Muscle layer of colon (tissue), 2 donors: Measurements from ENCODE around the gene EVL.
"Not testable (repeated sequence)": the region's sequence is repeated elsewhere in the genome, so short reads cannot be mapped to it uniquely, and the experiment has no call there.

ENCODE experiments used
- H3K27ac ChIP-seq: one replicate; pipeline ENCODE4 v1.7.0; 2013; ENCODE audit warnings: low read depth, mild to moderate bottlenecking, low read length, moderate library complexity
- H3K27me3 ChIP-seq, 2 donors: one replicate each; pipeline ENCODE4 v1.7.0; 2013; ENCODE audit warnings: low read length in 2 of 2, mild to moderate bottlenecking in 2 of 2; ENCODE audit not compliant: insufficient read depth in 2 of 2, control insufficient read depth in 1 of 2
- H3K36me3 ChIP-seq: one replicate; pipeline ENCODE4 v1.7.0; 2013; ENCODE audit warnings: mild to moderate bottlenecking, low read length; ENCODE audit not compliant: insufficient read depth
- H3K4me1 ChIP-seq: one replicate; pipeline ENCODE4 v1.7.0; 2013; ENCODE audit warnings: mild to moderate bottlenecking, low read length; ENCODE audit not compliant: insufficient read depth
- H3K4me3 ChIP-seq, 2 donors: one replicate each; pipeline ENCODE4 v1.7.0; 2013; ENCODE audit warnings: low read length in 2 of 2, low read depth in 1 of 2, mild to moderate bottlenecking in 1 of 2, moderate library complexity in 1 of 2
- H3K9ac ChIP-seq: one replicate; pipeline ENCODE4 v1.7.0; 2013; ENCODE audit warnings: low read length
- H3K9me3 ChIP-seq: one replicate; pipeline ENCODE4 v1.7.0; 2013; ENCODE audit warnings: mild to moderate bottlenecking, low read length
- donor health status: abdominal sarcoma.
- donor health status: Adenocarcinoma of cecum.

The EVL gene

DNA sequence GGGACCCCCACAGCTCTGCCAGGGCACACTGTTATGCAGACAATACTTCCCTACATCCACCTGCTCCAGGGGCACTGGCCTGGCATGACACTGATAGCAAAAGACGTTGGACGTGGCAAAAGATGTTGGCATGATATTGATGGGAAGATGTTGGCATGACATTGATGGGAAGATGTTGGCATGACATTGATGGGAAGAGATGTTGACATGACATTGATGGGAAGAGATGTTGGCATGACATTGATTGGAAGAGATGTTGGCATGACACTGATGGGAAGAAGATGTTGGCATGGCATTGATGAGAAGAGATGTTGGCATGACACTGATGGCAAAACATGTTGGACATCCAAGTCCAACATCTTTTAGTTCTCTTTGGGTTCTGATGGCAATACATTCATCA lies 105.7 kb downstream of the EVL start:
- Histone ChIP-seq H3K4me1 (peaks cover 7% of the 10 kb centered on the region), H3K36me3 (no peaks in the 10 kb centered on the region), H3K27me3 (peaks cover 0 to 5% of the 10 kb centered on the region in 2 donors), H3K9me3 (no peaks in the 10 kb centered on the region), H3K27ac (no peak overlapping the region), H3K9ac (no peak overlapping the region), H3K4me3 (no peak overlapping the region)

DNA sequence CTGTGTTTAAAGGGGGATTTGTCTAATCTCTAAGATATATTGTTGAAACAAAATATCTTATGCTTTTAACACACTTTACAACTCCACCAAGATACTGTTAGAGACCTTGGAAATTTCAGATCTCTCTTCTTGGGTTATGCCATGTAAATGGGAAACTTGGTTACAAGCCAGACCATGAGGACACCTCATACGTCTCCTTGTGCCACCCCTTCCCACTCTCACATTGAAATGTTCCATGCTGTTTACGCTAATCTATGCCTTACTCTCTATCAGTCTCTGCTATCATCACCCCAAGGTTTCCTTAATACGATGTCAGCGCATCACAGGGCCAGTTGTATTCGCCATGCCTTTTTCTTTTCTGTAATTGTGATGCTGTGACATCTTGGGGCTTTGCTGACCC lies 107.6 kb downstream of the EVL start:
- Histone ChIP-seq H3K4me3 (no peak overlapping the region), H3K9ac (no peak overlapping the region), H3K9me3 (no peaks in the 10 kb centered on the region), H3K4me1 (no peaks in the 10 kb centered on the region), H3K27me3 (no peaks in the 10 kb centered on the region), H3K27ac (no peak overlapping the region), H3K36me3 (no peaks in the 10 kb centered on the region)

DNA sequence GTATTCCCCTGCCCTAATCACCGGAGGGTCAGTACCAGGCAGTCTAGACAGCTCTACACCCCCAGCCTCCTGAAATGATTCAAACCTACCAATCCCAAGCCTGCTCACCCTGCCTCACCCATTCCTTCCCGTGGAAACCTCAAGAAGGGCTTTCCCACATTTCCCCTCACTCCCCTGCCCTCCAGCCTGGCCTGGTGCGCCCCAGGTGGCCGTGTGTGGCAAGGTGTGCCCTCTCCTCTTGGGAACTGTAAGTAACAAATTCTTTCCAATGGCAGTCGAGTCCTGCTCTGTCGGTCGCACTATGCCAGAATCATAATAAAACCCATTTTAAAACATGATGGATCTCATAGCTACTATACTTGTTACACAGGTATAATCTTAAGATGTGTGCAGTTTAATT lies 108.1 kb downstream of the EVL start:
- Histone ChIP-seq H3K9ac (no peak overlapping the region), H3K9me3 (no peaks in the 10 kb centered on the region), H3K4me1 (no peaks in the 10 kb centered on the region), H3K4me3 (no peak overlapping the region), H3K27ac (no peak overlapping the region), H3K36me3 (no peaks in the 10 kb centered on the region), H3K27me3 (no peaks in the 10 kb centered on the region)

DNA sequence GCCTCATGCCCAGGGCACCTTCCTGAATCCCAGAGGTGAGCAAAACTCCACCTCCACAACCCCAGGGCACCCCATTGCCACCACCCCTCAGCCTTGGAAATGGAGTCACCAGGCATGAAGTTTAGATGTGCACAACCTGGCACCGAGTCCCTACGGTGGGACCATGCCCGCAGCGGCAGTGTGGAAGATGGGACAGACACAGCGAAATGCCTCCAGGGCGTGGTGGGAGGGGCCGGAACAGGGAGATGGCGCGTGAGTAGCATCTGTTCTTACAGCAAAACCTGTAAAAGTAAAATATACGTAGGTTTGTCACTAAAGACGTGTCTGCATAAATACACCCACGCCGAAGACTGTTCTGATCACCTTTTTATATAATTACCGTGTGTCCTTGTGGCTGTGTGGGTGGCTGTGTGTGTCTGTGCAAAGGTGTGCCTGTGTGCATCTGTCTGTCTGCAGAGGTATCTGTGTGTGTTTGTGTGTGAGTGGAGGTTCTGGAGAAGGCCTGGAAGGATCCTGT lies 111.6 kb downstream of the EVL start:
- no peak overlapping the region for H3K4me3 ChIP-seq
- H3K27ac ChIP-seq: no peak overlapping the region
- no peak overlapping the region for H3K9ac ChIP-seq
- H3K27me3 ChIP-seq: no peaks in the 10 kb centered on the region
- no peaks in the 10 kb centered on the region for H3K36me3 ChIP-seq
- no peaks in the 10 kb centered on the region for H3K9me3 ChIP-seq
- no peaks in the 10 kb centered on the region for H3K4me1 ChIP-seq

DNA sequence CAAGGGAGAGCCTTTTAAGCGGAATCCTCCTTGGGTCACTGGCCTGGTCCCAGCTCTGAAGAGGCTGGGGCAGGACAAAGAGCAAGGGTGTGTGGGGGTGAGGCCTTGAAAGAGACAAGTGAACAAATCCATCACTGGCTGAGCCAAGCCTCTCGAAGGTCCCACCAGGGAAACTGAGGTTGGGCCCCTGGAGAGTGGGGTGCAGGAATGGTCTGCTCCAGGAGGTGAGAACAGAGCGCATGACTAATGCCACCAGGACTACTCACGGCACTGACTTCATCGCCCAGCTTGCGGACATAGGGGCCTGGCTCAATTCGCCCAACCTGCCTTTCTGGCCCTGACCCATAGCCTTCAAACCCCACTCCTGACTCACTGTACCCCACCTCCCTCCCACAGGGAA lies 113.5 kb downstream of the EVL start:
- H3K9me3 ChIP-seq: no peaks in the 10 kb centered on the region
- no peaks in the 10 kb centered on the region for H3K27me3 ChIP-seq
- no peak overlapping the region for H3K4me3 ChIP-seq
- no peak overlapping the region for H3K27ac ChIP-seq
- no peaks in the 10 kb centered on the region for H3K4me1 ChIP-seq
- H3K9ac ChIP-seq: no peak overlapping the region
- no peaks in the 10 kb centered on the region for H3K36me3 ChIP-seq

DNA sequence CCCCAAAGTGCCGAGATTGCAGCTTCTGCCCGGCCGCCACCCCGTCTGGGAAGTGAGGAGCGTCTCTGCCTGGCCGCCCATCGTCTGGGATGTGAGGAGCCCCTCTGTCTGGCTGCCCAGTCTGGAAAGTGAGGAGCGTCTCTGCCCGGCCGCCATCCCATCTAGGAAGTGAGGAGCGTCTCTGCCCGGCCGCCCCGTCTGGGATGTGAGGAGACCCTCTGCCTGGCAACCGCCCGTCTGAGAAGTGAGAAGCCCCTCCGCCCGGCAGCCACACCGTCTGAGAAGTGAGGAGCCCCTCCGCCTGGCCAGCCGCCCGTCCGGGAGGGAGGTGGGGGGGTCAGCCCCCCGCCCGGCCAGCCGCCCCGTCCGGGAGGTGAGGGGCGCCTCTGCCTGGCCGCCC lies 115.4 kb downstream of the EVL start:
- not testable (repeated sequence) for H3K27ac ChIP-seq, H3K36me3 ChIP-seq, H3K9me3 ChIP-seq, H3K4me1 ChIP-seq, H3K9ac ChIP-seq, H3K4me3 ChIP-seq, H3K27me3 ChIP-seq

DNA sequence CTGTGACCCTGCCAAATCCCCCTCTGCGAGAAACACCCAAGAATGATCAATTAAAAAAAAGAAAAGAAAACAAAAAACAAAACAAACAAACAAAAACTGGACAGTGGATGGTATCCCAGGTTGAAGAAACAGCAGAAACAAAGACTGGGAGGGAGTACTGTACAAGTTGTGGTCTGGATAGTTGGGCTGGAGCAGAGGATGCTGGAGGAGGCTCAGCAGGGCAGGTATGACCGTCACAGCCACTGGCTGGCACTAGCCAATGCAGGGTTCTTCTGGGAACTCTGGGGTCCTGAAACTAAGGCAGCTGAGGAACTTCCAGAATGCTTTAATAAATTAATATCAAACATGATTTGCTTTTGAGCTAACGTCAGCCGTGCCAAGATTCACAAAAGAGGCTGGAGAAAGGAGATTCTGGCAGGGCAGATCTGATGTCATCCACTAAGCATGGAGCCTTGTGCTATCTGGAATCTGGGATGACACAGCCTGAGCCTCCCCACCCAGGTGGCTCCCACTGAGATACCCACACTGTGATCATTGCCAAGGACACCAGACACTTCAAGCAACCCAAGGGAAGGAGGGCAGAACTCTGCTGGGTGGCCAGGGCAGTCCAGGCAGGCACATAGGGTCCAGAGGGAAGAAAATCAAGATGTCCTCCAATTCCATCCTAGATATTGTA lies 116.8 kb downstream of the EVL start:
- not testable (repeated sequence) for H3K9me3 ChIP-seq, H3K9ac ChIP-seq, H3K4me1 ChIP-seq, H3K27me3 ChIP-seq, H3K27ac ChIP-seq, H3K4me3 ChIP-seq, H3K36me3 ChIP-seq

DNA sequence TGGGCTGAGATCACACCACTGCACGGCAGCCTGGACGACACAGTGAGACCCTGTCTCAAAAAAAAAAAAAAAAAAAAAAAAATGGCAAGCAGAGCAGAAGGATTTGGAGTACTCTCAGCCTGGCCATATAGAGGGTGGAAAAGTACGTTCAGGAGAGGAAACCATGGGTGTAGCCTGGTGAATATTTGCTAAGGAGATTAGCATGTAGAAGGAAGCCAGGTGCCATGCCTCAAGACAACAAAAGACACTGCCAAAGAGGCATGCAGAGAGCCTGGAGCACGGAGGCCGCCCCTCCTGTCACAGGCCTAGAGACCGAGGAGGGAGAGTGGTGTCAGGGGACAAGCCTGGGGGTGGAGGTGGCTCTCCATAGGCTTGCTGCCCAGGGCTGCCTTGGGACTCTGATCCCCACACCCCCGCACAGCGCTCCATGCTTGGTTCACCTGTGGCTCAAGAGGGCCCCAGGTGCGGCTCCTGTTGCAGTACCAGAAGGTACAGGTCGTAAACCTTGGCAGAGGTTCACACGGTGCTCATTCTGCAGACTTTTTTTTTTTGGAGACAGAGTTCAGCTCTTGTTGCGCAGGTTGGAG lies 122.1 kb downstream of the EVL start:
- Histone ChIP-seq H3K4me1 (peaks cover 3% of the 10 kb centered on the region), H3K4me3 (no peak overlapping the region), H3K27ac (no peak overlapping the region)

DNA sequence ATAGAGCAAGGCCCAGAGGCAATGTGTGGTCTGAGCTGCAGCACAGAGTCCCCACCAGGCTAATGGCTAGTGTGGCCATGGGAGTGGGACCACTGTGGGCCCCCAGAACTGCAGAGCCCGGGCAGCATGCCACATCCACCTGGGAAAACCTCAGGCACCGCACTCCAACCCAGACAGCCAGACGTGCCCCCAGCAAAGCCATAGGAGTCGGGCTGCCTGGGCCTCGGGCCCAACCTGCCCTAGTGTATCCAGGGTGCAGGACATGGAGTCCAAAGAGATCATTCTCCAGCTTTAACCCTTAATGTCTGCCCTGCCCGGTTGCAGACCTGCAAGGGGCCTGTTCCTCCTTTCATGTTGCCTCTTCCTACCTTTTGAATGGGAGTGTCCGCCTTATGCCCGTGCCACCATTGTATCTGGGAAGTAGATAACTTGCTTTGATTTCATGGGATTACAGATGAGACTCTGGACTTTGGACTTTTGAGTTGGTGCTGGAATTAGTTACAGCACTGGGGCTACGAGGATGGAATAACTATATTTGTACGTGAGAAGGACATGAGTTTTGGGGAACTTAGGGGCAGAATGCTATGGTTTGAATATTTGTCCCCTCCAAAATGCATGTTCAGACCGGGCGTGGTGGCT lies 123.3 kb downstream of the EVL start:
- no peaks in the 10 kb centered on the region for H3K27me3 ChIP-seq
- peaks cover 5% of the 10 kb centered on the region for H3K4me1 ChIP-seq
- no peaks in the 10 kb centered on the region for H3K9me3 ChIP-seq
- H3K27ac ChIP-seq: no peak overlapping the region
- H3K9ac ChIP-seq: no peak overlapping the region
- no peak overlapping the region for H3K4me3 ChIP-seq
- H3K36me3 ChIP-seq: no peaks in the 10 kb centered on the region

More for the DNA sequence above, 122.1 kb downstream of the EVL start:
- Histone ChIP-seq H3K36me3 (no peaks in the 10 kb centered on the region), H3K9ac (no peak overlapping the region), H3K9me3 (no peaks in the 10 kb centered on the region), H3K27me3 (no peaks in the 10 kb centered on the region)

DNA sequence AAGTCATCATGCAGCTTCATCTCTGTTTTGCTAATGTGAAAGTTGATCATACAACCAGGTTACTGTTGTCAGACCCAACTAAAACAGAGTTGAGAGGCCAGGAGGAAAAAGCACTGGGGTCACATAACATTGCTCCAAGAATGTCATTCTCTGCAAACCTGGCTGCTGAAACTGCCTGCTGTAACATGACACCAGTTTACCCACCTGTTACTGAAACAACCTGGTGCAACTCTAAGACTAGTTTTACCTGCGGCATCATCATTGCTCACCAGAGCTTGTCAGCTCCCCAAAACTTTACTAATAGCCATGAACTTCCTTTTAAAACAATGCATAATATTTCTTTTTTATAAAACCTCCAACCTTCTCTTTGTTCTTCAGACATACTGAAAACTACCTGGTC lies 124.9 kb downstream of the EVL start:
- no peaks in the 10 kb centered on the region for H3K36me3 ChIP-seq
- peaks cover 5% of the 10 kb centered on the region for H3K4me1 ChIP-seq
- H3K4me3 ChIP-seq: no peak overlapping the region

DNA sequence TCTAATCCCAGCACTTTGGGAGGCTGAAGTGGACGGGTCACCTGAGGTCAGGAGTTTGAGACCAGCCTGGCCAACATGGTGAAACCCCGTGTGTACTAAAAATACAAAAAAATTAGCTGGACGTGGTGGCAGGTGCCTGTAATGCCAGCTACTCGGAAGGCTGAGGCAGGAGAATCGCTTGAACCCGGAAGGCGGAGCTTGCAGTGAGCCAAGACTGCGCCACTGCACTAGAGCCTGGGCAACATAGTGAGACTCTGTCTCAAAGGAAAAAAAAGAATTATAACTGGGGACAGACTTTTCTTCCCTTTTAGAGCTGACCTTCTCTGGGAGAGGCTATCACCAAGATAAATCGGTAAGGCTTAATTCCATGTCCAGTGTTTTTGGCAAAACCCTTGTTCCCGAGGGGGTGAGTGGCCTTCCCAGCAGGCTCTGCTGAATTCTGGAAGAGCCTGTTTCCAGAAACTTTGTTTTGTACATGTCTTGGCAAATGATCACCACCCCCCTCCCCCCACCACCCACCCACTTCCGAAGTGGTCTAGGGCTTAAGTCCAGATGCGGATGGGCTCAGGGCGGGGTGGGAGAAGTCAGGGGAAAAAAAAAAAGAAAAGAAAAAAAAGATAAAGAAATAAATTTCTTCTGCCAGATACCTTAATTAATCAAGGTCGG lies 126.5 kb downstream of the EVL start:
- H3K4me3 ChIP-seq: no peak overlapping the region
- no peak overlapping the region for H3K27ac ChIP-seq
- H3K4me1 ChIP-seq: peaks cover 5% of the 10 kb centered on the region
- no peak overlapping the region for H3K9ac ChIP-seq
- H3K36me3 ChIP-seq: no peaks in the 10 kb centered on the region
- no peaks in the 10 kb centered on the region for H3K27me3 ChIP-seq
- H3K9me3 ChIP-seq: no peaks in the 10 kb centered on the region

More for the DNA sequence above, 124.9 kb downstream of the EVL start:
- Histone ChIP-seq H3K9ac (no peak overlapping the region), H3K27me3 (no peaks in the 10 kb centered on the region), H3K9me3 (no peaks in the 10 kb centered on the region), H3K27ac (no peak overlapping the region)
